Nucleus accumbens (tissue), 56 donors: ENCODE results near the gene RNF39.

Experiments used
- DNase-seq, 56 donors: peaks; one replicate each; lab custom pipeline; 2025; lab: John Stamatoyannopoulos, UW

The RNF39 gene

GRCh38 chr6:30022189-30022588, 53.4 kb downstream of the RNF39 start:
- no peak for DNase-seq

DNA sequence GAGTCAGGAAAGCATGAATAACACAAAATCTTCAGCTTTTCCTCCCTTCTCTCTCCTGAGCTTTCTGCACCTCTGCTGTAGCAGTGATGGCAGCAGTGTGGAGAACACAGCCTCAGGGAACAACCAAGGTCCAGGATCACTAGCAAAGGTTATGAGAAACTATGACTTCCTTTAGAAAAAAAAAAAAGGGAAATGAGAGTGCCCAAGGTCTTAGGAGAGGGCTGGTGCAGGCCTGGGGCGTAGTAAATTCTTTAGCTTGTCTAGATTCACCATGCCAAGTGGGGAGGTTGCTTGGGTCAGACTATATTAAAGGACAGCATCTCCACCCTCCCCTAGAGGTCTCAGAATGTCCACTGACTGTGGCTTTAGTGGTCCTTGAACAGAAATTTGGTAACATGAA, 54.9 kb downstream of the RNF39 start:
- no peak for DNase-seq
